GM12892 (cell line): Measurements from ENCODE around the gene CALCOCO2.

Experiments used
- POLR2A ChIP-seq: IDR thresholded peaks from 2 replicates; pipeline ENCODE4 v1.6.1; 2011; ENCODE audit warnings: low read depth, low read length, control low read depth
- POLR2AphosphoS5 ChIP-seq: IDR thresholded peaks from 2 replicates; pipeline ENCODE4 v1.6.1; 2011; ENCODE audit warnings: low read depth, low read length, control low read depth
- TAF1 ChIP-seq: IDR thresholded peaks from 2 replicates; pipeline ENCODE4 v1.6.1; 2011; ENCODE audit warnings: low read depth, mild to moderate bottlenecking, control low read depth, low read length, borderline replicate concordance

GRCh38 chr17:48901241-48901640 is 70.4 kb downstream of the CALCOCO2 start:
- no peak for TF ChIP-seq POLR2A
- no peak for TF ChIP-seq TAF1
- no peak for TF ChIP-seq POLR2AphosphoS5
